Fibroblast of mammary gland (primary cell): ENCODE data around the gene EHD4.

ENCODE experiments used
- DNase-seq: peaks from one replicate; pipeline ENCODE4 v3.0.0-alpha.2; 2010; ENCODE audit warnings: low read depth
- H3K4me3 ChIP-seq: 2 replicates; pipeline ENCODE4 v1.5.1; 2011; ENCODE audit warnings: low read depth, mild to moderate bottlenecking, low read length, moderate library complexity; ENCODE audit not compliant: control insufficient read depth
- CTCF ChIP-seq: conservative IDR thresholded peaks from 2 replicates; pipeline ENCODE4 v1.5.1; 2011; ENCODE audit warnings: low read depth, low read length, inconsistent platforms; ENCODE audit not compliant: control insufficient read depth, insufficient read depth

The EHD4 gene

DNA sequence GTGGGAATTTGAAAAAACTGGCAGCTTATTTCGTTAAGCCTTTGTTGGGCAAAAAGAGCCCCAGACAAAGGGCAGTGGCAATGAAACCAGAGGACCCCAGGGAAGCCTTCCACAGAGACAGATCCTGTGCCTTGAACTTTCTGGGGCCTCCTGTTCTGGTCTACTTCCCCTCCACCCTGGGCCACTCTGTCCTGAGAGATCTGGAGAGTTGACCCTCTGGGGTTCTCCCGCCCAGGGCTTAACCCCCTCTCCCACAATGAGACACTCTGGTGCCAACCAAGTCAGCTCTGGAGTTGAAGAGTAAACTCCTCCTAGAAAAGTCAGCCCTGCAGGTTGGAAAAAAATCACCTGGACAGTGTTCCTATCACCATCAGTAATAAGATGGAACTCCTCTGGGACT, 20.8 kb downstream of the EHD4 start:
- no peak for DNase-seq
- no peak overlapping the region for H3K4me3 ChIP-seq
- TF ChIP-seq CTCF = no peak

DNA sequence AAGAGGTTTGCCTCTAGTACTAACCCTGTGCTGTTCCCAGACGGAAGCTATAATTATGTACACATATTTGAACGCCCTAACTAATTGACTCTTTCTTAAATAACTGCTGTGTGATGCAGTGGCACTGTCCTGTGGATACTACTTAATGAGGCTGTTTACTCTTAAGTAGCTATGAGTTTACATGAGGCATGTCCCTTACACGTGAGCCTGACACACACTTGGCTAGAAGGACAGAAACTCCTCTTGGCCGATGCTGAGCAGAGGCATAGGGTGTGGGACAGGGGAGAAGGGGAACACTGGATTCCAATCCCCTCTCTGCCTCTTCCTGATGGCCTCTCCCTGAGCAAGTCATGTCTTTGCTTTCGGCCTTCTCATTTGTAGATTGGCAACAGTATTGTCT, 21.9 kb downstream of the EHD4 start:
- DNase-seq = peak; percentile 67
- no peak overlapping the region for H3K4me3 ChIP-seq
- no peak for TF ChIP-seq CTCF

GRCh38 chr15:41950127-41950483, 22.3 kb downstream of the EHD4 start:
- DNase-seq = no peak
- H3K4me3 ChIP-seq = no peak overlapping the region
- no peak for TF ChIP-seq CTCF

- no peak overlapping the region for H3K4me3 ChIP-seq
- no peak for TF ChIP-seq CTCF
- DNase-seq = no peak
Measured at GRCh38 chr15:41949401-41950126, 22.8 kb downstream of the EHD4 start.

GRCh38 chr15:41948490-41948889, 23.9 kb downstream of the EHD4 start:
- no peak for DNase-seq
- TF ChIP-seq CTCF = no peak
- no peak overlapping the region for H3K4me3 ChIP-seq

DNA sequence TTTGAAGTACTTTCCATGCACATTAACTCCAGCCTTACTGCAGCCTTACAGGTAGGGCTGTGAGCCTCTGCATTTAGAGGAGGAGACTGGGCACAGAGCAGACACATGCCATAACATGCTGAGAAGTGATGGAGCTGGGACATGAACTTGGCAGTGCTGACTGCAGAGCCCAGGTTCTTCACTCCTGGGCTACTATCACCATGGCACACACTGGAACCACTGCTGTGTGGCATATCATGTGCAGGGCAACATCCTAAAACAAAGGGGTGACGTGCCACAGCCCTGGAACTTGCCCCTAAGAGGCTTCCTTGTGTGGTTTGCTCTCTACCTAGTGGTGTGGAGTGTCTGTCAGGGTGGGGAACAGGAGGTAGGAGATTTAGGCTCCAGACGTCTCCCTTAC, 25.4 kb downstream of the EHD4 start:
- no peak for TF ChIP-seq CTCF
- DNase-seq = no peak
- H3K4me3 ChIP-seq = no peak overlapping the region

DNA sequence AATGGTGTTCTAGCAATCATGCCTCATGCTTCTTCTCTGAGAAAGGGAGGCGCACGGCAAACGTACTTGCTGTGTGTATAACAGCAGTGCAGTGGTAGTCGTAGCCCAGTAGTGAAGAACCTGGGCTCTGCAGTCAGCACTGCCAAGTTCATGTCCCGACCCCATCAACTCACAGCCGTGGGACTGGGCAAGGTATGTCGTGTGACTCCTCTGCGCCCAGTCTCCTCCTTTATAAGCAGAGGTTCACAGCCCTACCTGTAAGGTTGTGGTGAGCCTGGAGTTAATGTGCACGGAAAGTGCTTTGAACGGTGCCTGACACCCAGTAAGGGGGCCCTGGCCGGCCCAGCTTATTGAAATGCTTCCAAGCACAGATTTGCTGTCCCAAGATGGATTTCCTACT, 26.6 kb downstream of the EHD4 start:
- no peak for DNase-seq
- no peak for TF ChIP-seq CTCF
- no peak overlapping the region for H3K4me3 ChIP-seq
